Ishikawa (cell line): Measurements from ENCODE around the gene UFC1.

Experiments used
- CREB1 ChIP-seq: IDR thresholded peaks from 2 replicates; pipeline ENCODE4 v1.6.1; 2012; ENCODE audit warnings: low read depth
- EGR1 ChIP-seq: IDR thresholded peaks from 2 replicates; pipeline ENCODE4 v1.6.1; 2012
- EP300 ChIP-seq: IDR thresholded peaks from 2 replicates; pipeline ENCODE4 v1.6.1; 2012; ENCODE audit warnings: borderline replicate concordance
- FOXM1 ChIP-seq: IDR thresholded peaks from 2 replicates; pipeline ENCODE4 v1.6.1; 2012; ENCODE audit warnings: low read depth, borderline replicate concordance
- RAD21 ChIP-seq: IDR thresholded peaks from 2 replicates; pipeline ENCODE4 v1.6.1; 2012; ENCODE audit warnings: low read depth
- TCF12 ChIP-seq: IDR thresholded peaks from 2 replicates; pipeline ENCODE4 v1.6.1; 2012; ENCODE audit warnings: low read depth

DNA sequence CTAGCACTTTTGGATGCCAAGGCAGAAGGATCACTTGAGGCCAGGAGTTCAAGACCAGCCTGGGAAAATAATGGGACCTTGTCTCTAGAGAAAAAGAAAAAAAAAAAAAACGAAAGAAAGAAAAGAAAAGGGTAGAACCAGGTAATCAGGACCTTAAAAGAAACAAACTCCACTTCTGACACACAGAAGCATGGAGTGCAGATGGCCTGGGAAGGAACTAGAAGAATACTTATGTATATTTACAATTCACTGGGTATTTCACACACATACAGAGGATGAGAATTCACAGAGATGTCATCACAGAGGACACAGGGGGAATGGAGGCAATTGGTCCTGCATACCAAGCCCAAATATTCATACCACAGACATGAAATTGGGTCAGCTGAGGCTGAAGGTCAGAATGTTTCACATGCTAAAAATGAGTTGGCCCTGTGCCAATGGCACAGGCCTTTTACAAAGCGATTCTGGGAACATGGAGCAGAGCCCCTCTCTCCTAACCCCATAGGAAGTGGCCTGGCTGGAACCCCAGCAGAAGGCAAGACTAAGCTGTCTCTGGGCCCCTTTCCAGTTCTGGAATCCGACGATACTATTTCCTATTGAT, 19.1 kb downstream of the UFC1 start:
- TF ChIP-seq EP300, result no peak
- no peak for TF ChIP-seq TCF12
- TF ChIP-seq EGR1, result no peak
- TF ChIP-seq CREB1, result no peak
- TF ChIP-seq FOXM1, result no peak
- no peak for TF ChIP-seq RAD21
